Fibroblast of skin of right biceps (primary cell): Measurements from ENCODE around the gene TLE3.
A peak's percentile ranks its signal among the peaks of the same experiment; 100 is the strongest.

Source experiments
- DNase-seq: peaks from one replicate; pipeline ENCODE4 v3.0.0-alpha.2; 2013

The TLE3 gene

DNA sequence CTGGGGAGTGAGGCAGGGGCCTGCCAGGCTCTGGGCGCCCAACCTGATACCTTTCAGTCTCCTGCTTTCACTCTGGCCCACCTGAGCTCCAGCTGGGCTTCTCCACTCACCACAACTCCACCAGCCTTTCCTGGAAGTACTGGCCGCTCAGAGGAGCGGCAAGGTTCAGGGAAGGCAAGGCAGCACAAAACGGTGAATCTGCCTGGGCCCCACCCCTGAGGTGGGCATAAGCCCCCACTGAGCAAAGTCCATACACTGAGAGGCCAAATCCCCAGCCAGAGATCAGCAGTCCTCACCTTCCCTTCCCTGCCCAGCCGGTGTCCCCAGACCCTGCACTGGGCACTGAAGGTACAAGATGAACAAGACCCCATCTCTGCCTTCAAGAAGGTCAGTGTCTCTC lies 70.7 kb downstream of the TLE3 start:
- no peak for DNase-seq

DNA sequence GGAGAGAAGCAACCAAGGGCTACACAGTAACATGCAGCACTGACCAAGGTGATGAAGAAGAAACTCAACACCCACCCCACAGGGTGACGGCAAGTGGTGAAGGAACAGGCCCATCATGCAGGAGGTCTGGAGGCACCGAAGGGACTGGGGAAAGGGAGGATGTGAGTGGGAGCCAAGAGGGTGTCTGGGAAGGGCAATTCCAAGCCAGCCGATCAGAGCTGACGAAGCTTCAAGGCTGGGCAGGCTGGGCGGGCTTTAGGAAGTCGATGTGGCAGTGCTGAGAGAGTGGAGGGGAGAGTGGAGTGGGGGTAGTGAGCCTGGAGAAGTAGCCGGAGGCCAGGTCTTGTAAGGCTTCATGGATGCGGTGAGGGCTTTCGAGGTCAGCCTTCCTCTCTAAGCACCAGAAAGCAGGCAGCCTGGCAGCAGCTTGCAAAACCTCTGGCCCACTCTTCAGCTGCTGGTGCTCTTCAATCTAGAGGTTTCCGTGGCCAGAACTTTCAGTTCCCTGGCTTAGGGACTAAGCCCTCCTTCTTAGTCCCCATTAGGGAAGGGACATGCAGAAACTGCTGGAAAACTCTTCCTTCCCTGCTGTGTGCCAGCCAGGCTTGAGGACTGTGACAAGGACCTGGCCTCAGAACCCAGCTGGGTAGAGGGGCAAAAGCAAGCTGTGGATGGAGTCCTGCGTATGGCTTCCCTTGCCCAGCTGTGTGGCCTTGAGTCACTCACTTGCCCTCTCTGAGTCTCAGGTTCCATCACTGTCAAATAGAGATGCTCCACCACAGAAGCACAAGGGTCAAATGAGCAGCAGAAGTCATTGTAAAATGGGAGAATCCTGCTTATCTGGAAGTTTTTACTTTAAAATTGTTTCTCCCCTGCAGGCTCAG lies 72.1 kb downstream of the TLE3 start:
- no peak for DNase-seq

GRCh38 chr15:70024521-70024920 lies 73.2 kb downstream of the TLE3 start:
- DNase-seq: no peak

DNA sequence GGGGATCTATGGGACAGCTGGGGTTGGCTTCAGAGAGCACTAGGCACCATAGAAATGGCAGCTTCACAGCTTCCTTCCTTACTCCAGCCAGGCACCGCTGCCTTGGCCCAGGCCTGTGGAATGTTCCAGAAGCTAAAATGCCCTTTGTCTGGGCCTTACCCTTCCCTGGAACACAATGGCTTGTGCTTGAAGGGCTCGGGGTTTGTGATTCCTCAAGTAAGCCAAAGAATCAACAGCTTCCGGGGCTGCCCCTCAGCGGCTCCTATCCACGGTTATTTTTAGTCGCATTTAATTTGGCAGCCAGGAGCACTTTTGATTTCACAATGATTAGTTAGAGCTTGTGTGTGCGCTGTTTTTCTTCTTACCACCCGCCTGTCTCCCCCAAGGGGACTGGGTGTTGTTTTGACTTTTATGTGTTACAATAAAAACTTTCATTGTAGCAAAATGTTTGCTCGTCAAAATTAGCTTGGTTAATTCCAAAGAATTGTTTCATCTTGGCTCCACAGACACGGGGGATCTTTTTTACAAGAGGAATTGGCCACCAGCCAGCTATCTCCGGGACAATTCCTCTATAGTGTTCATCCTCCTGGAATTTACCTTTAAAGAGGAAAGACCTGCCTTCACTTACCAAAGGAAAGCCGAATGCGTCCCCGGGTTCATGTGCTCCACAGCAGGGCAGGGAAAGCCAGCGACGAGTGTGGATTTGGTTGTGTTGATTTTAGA lies 73.8 kb downstream of the TLE3 start:
- peak; percentile 88 for DNase-seq

- DNase-seq: peak; percentile 95
Observed at GRCh38 chr15:70023064-70023768, 74.5 kb downstream of the TLE3 start.

- no peak for DNase-seq
Observed at GRCh38 chr15:70020229-70020628, 77.5 kb downstream of the TLE3 start.

DNA sequence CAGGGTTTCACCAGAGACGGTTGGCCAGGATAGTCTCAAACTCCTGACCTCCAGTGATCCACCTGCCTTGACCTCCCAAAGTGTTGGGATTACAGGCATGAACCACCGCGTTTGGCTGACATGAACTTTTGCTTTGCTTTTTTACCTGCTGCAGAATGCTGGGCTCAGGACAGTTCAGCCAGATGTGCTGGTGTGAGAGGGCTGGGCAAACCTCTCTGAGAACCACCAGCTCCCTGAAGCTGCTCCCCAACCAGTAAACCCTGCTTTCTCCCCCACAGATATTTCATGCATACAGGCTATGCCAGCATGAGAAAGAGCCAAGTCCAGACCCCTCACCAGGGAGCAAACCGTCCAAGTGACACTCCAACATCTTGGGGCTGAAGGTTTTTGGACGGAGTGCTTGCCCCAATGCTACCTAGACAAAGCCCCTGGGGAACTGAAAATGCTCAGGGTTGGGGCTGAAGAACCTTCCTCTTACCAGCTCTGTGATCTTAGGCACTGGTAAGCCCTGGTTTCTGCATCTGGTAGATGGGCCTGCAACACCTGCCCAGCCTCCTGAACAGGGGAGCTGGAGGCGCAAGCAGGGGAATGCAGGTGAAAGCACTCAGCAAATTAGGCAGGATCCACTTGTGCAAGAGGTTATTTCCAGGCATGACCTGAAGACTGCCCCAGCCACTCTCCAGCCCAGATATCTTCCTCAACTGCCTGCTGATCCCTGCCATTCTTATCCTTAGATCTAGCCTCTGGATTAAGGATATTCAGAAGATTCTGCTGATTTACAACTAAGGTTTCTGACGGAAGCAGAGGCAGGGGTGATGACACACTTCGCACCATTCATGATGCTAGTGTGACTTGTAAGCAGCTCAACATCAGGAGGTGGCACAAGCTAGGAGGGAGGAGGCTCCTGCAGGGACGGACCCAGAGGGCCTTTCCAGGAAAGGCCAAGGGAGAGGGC lies 78.8 kb downstream of the TLE3 start:
- DNase-seq: no peak

- no peak for DNase-seq
Observed at GRCh38 chr15:70017801-70018200, 79.9 kb downstream of the TLE3 start.

DNA sequence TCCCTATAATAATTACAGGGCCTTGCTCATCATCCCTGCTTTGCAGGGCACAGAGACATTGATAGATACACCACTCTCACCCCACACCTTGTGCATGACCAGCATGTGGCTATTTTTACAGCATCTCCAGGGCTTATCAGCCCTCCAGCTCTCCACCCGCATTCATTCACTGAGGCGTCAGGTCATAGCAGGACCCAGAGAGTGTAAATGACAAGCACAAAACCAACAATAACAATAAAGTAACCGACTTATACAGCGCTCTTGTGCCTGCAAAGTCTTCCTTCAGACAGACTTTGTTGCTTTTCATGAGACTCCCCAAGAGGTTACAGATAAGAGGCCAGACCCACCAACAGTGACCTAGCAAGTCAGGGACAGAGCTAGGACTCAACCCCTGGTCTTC lies 80.7 kb downstream of the TLE3 start:
- no peak for DNase-seq

- DNase-seq: no peak
Observed at GRCh38 chr15:70016511-70016994, 81.2 kb downstream of the TLE3 start.

DNA sequence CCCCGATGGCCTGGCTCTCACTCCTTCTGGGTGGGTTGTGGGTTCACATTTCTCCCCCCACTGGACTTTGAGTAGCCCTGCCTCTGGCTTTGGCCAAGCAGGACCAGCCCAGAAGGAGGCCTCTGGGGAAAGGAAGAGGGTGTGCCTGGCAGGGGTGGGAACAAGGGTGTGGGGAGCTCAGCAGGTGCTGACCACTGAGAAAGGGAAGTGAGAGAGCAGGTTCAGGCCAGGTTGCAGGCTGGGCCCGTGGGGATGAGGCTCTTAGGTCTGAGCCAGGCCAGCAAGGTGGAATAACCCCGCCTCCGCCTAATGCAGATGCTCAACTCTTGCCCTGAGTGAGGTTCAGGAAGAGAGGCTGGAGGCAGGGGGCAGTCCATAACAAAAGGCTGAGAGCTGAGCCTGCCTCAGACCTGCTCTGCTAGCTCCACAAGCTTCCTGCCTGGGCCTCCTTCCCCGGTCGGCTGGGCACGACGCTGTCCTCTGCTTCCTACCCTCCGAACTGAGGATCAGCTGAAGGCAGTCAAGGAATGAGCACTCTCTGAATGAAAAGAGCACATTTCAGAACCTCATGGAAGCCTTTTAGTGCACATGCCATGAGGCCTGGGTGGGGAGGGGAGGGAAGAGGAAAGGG lies 82.7 kb downstream of the TLE3 start:
- no peak for DNase-seq

DNA sequence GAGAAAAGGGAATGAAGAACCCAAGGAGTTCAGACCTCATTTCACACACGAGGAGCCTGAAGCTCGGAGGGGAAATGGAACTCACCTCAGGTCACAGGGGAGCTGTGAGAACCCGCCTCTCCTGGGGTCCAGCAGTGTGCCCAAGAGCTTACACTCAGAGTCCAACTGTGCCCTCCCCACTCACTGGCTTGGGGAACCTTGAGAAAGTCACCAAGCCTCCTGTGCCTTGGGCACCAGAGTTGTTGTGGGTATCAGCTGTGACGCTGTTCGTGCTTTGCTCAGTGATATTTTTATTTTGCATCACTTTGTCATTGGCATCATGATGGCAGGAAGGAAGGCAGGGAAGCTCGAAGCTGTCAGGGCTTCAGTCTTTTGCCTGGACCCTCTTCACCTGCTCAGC lies 83.4 kb downstream of the TLE3 start:
- DNase-seq: no peak

DNA sequence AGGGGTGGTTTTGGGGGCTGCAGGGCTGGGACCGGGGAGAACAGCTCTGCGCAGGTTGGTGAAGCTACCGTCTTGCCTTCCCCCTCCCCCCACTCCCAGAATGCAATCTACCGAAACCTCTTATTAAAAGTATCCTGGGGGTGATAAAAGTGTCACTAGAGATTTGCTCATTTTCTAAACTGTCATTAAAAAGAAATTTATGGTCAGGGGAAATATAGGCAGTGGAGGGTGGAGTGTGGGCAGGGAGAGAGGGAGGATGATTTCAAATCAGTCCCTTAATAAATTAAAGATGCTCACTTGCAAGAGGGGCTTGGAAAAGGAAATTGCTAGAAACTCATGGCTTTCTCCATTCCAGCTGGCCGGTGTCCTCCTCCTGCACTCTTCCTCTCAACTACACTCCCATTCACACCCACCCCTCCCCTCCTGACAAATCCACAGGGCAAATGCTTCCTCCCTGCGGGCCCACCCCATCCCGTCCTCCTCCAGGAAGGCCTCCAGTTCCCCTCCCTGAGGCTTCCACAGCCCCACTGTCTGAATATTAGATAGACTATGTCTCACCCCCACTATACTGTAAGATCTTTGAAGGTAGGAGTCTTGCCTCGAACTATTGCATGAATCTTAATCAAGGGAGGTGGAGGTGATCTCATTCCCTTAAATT lies 83.9 kb downstream of the TLE3 start:
- DNase-seq: no peak

- no peak for DNase-seq
Observed at GRCh38 chr15:70012895-70013294, 84.8 kb downstream of the TLE3 start.

GRCh38 chr15:70008697-70009290 lies 88.9 kb downstream of the TLE3 start:
- DNase-seq: no peak

- DNase-seq: no peak
Observed at GRCh38 chr15:70006259-70007147, 91.2 kb downstream of the TLE3 start.

DNA sequence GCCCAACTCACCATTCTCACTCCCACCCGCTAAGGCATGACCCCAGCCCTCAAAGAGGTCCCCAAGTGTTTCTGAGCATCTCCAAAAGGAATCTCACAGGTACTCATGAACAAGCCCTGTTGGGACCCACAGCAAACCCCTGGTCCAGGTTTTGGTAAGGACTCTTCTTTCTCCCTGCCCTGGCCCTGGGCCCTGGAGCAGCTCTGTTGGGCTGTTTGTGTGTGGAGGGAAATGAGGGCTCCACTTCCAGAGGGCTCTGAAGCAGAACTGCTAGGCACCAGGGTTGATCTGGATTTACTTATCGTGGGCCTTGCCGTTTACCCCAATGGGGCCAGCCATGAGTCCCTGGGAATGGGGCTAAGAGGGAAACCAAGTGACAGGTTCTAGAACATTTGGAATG lies 92.9 kb downstream of the TLE3 start:
- DNase-seq: no peak

GRCh38 chr15:70002897-70003296 lies 94.8 kb downstream of the TLE3 start:
- no peak for DNase-seq

- DNase-seq: no peak
Observed at GRCh38 chr15:70001859-70002258, 95.9 kb downstream of the TLE3 start.
